Mesothelial cell of epicardium (in vitro differentiated cells): ENCODE results near the gene FMR1NB. TPM values are rescaled to one million over a fixed set of nuclear protein-coding genes. Genes with fewer than 3 reads are reported as not detected.

Experiments
- DNase-seq, 2 experiments: peaks; one replicate each; pipeline ENCODE4 v3.0.0; 2021; ENCODE audit warnings: low spot score in 2 of 2; ENCODE audit not compliant: unreplicated experiment in 2 of 2
- H3K27ac Mint-ChIP-seq: 2 replicates; pipeline ENCODE4 v1.8.0; 2021; ENCODE audit warnings: mixed read lengths
- H3K27me3 Mint-ChIP-seq: 2 replicates; pipeline ENCODE4 v1.8.0; 2021; ENCODE audit warnings: low read depth, mixed read lengths
- H3K36me3 Mint-ChIP-seq: 2 replicates; pipeline ENCODE4 v1.8.0; 2021; ENCODE audit warnings: mixed read lengths
- H3K4me1 Mint-ChIP-seq: 2 replicates; pipeline ENCODE4 v1.8.0; 2021; ENCODE audit warnings: mixed read lengths
- H3K4me3 Mint-ChIP-seq: 2 replicates; pipeline ENCODE4 v1.8.0; 2021; ENCODE audit warnings: mild to moderate bottlenecking, moderate library complexity, mixed read lengths
- H3K9me3 Mint-ChIP-seq: 2 replicates; pipeline ENCODE4 v1.8.0; 2021; ENCODE audit warnings: mixed read lengths
- CTCF ChIP-seq: fragments of 200-600 bp; sonication (generic); IDR thresholded peaks from one replicate; pipeline ENCODE4 v1.5.0; 2021; ENCODE audit warnings: antibody characterized with exemption; ENCODE audit not compliant: unreplicated experiment
- total RNA-seq: library from RNA; stranded (reverse); gene quantifications from 3 replicates; pipeline ENCODE4 v1.2.1, GENCODE V29; 2021

The FMR1NB gene
- not detected in 3 replicates for total RNA-seq

- Mint-ChIP-seq H3K4me3 (no peak within 1 kb of the TSS), H3K27ac (no peak within 1 kb of the TSS), H3K4me1 (no peaks in the 10 kb centered on the region), H3K36me3 (no peaks in the 10 kb centered on the region), H3K9me3 (peaks cover 45% of the 10 kb centered on the region), H3K27me3 (no peaks in the 10 kb centered on the region)
- no peak for TF ChIP-seq CTCF
- no peak for DNase-seq
Observed at GRCh38 chrX:147981038-147981752, at the start of gene FMR1NB. Gene FMR1NB, plus strand, starts transcription at chrX:147981337. Its CDS starts 66 bp downstream, at chrX:147981403.

- Mint-ChIP-seq H3K4me1 (no peaks in the 10 kb centered on the region), H3K4me3 (no peak overlapping the region), H3K9me3 (peaks cover 24% of the 10 kb centered on the region), H3K27me3 (no peaks in the 10 kb centered on the region), H3K36me3 (peaks cover 30% of the 10 kb centered on the region), H3K27ac (no peak overlapping the region)
- TF ChIP-seq CTCF, result no peak
- no peak for DNase-seq
Observed at GRCh38 chrX:147933815-147934214, 47.3 kb upstream of the FMR1NB start.

DNA sequence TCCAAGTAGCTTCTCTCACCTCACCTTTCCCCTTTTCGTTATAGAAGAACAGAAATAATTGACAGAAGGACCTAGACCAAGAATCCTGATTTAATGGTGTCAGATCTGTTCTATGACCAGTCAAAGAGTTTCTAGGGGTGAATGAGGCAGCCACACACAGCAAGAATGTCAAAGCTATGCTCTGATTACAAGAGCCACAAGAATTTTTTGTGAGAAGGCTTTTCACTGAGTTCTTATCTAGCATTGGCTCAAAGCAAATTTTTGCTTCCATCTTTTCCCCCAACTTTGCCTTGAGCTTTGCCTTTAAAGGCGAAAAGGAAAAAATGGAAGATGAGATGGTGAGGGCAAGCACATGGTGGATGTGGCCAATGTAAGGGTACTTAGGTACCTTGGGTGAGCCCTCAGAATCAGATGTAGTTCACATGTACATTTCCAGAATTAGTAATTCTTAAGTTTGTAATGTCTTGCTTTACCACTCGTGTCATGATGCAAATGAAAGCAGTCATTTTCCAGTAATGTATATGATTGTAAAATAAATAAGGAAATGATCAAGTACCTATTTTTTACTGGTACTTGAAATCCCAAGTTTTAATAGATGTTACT, 45.9 kb upstream of the FMR1NB start:
- no peaks in the 10 kb centered on the region for H3K27me3 Mint-ChIP-seq
- H3K4me3 Mint-ChIP-seq, result no peak overlapping the region
- no peak for TF ChIP-seq CTCF
- no peak overlapping the region for H3K27ac Mint-ChIP-seq
- H3K9me3 Mint-ChIP-seq, result peaks cover 18% of the 10 kb centered on the region
- H3K36me3 Mint-ChIP-seq, result peaks cover 31% of the 10 kb centered on the region
- no peak for DNase-seq
- H3K4me1 Mint-ChIP-seq, result no peaks in the 10 kb centered on the region

GRCh38 chrX:147945286-147945685, 35.9 kb upstream of the FMR1NB start:
- Mint-ChIP-seq H3K4me1 (no peaks in the 10 kb centered on the region), H3K27ac (no peak overlapping the region), H3K27me3 (no peaks in the 10 kb centered on the region), H3K9me3 (peaks cover 13% of the 10 kb centered on the region), H3K4me3 (no peak overlapping the region), H3K36me3 (peaks cover 38% of the 10 kb centered on the region)
- no peak for DNase-seq
- TF ChIP-seq CTCF, result no peak

DNA sequence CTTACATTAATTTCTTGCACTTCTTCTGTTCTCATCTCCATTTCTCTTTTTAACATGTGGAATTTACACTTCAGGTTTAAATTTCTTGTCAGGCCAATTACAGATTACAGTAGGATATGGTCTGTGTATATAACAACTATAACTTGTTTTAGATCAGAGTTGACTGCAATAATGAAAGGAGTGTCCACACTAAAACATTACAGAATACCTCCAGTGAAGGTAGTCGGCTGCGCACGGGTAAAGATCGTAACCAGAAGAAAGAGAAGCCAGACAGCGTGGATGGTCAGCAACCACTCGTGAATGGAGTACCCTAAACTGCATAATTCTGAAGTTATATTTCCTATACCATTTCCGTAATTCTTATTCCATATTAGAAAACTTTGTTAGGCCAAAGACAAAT, 32.6 kb upstream of the FMR1NB start:
- H3K9me3 Mint-ChIP-seq, result peaks cover 4% of the 10 kb centered on the region
- H3K4me1 Mint-ChIP-seq, result no peaks in the 10 kb centered on the region
- H3K36me3 Mint-ChIP-seq, result peaks cover 23% of the 10 kb centered on the region
- no peak for TF ChIP-seq CTCF
- H3K4me3 Mint-ChIP-seq, result no peak overlapping the region
- H3K27ac Mint-ChIP-seq, result no peak overlapping the region
- no peaks in the 10 kb centered on the region for H3K27me3 Mint-ChIP-seq
- DNase-seq, result no peak
